Effector memory CD4-positive, alpha-beta T cell (primary cell): ENCODE measurements around the gene PARP12.

Source experiments
- DNase-seq, 3 donors: peaks; one replicate each; pipeline ENCODE4 v3.0.0-alpha.2; 2020
- H3K27ac ChIP-seq: 2 replicates; pipeline ENCODE4 v1.7.0; 2013; ENCODE audit warnings: mild to moderate bottlenecking, low read length, moderate library complexity; ENCODE audit not compliant: insufficient read depth, poor library complexity, severe bottlenecking
- H3K27me3 ChIP-seq: replicated peaks from 2 replicates; pipeline ENCODE4 v1.7.0; 2013; ENCODE audit warnings: mild to moderate bottlenecking, low read length; ENCODE audit not compliant: insufficient read depth, control insufficient read depth, poor library complexity, severe bottlenecking
- H3K36me3 ChIP-seq: 2 replicates; pipeline ENCODE4 v1.7.0; 2013; ENCODE audit warnings: mild to moderate bottlenecking, low read length, moderate library complexity; ENCODE audit not compliant: control insufficient read depth, insufficient read depth
- H3K4me1 ChIP-seq: 2 replicates; pipeline ENCODE4 v1.7.0; 2013; ENCODE audit warnings: low read length, mild to moderate bottlenecking; ENCODE audit not compliant: control insufficient read depth, insufficient read depth, poor library complexity, severe bottlenecking
- H3K4me3 ChIP-seq: 2 replicates; pipeline ENCODE4 v1.7.0; 2013; ENCODE audit warnings: low read length, low read depth, mild to moderate bottlenecking; ENCODE audit not compliant: insufficient read depth, poor library complexity, severe bottlenecking
- H3K9me3 ChIP-seq: 2 replicates; pipeline ENCODE4 v1.7.0; 2013; ENCODE audit warnings: mild to moderate bottlenecking, low read length, moderate library complexity; ENCODE audit not compliant: control insufficient read depth

PARP12 gene

GRCh38 chr7:140008755-140009610 lies 53.8 kb downstream of the PARP12 start:
- no peaks in the 10 kb centered on the region for H3K36me3 ChIP-seq
- H3K27ac ChIP-seq, result no peak overlapping the region
- no peaks in the 10 kb centered on the region for H3K9me3 ChIP-seq
- H3K4me3 ChIP-seq, result no peak overlapping the region
- no peaks in the 10 kb centered on the region for H3K4me1 ChIP-seq
- DNase-seq, result no peak
- H3K27me3 ChIP-seq, result no peaks in the 10 kb centered on the region

GRCh38 chr7:140007051-140007690 lies 55.6 kb downstream of the PARP12 start:
- H3K4me3 ChIP-seq, result no peak overlapping the region
- no peaks in the 10 kb centered on the region for H3K4me1 ChIP-seq
- H3K36me3 ChIP-seq, result no peaks in the 10 kb centered on the region
- no peaks in the 10 kb centered on the region for H3K27me3 ChIP-seq
- DNase-seq, result no peak
- H3K9me3 ChIP-seq, result no peaks in the 10 kb centered on the region
- H3K27ac ChIP-seq, result no peak overlapping the region

DNA sequence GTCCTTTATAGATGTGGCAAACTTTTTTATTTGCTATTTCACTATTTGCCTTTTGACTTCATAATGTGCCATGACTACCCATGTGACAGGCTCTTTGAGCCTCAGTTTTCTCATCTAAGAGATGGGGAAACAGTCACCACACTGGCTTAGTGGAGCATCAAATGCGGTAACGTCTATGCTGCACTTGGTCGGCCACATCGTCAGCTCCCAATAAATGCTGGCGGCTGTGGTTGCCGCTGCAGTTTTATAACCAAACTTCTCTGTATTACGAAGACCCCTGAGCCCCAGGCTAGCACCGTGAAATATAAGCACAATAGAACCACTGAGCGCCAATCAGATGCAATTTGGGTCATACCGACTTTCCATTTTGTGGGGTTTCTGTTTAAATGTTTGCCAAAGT lies 56.2 kb downstream of the PARP12 start:
- no peaks in the 10 kb centered on the region for H3K36me3 ChIP-seq
- DNase-seq, result no peak

DNA sequence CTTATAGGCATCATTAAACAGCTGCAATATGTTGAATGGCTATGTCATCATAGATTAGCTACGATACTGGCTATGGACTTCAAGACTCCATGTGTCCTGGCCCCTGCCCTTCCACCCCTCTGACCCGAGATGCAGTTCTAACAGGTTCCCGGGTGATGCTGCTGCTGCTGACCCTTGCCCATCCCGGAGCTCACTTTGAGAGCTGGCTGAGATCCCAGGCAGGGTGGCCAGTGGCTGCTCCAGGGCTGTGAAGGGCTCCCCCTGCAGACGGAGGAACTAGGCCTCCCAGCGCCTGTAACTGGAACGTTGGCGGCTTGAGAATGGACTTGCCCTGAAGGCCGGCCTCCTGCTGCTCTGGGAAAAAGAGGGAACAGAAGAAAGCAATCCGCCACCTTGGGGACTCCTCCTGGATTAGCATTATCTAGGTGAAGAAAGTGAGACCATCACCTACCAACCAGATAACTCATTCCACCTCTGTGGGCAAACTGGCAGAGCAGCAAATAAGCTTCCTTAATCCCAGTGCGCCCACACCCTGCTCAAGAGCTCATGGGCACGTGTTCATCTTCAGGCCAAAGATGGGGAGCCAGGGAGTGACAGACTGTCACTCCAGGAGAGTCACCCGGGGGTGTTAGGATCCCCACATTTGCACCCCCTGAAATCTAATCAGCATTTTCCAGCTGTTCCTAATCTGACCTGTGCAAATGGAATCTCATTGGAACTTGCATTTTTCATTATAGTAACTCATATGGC lies 56.8 kb downstream of the PARP12 start:
- no peaks in the 10 kb centered on the region for H3K4me1 ChIP-seq
- no peaks in the 10 kb centered on the region for H3K27me3 ChIP-seq
- no peaks in the 10 kb centered on the region for H3K36me3 ChIP-seq
- H3K9me3 ChIP-seq, result no peaks in the 10 kb centered on the region
- no peak overlapping the region for H3K4me3 ChIP-seq
- no peak for DNase-seq
- no peak overlapping the region for H3K27ac ChIP-seq

More for the DNA sequence above, 56.2 kb downstream of the PARP12 start:
- Histone ChIP-seq H3K27me3 (no peaks in the 10 kb centered on the region), H3K4me1 (no peaks in the 10 kb centered on the region), H3K4me3 (no peak overlapping the region), H3K27ac (no peak overlapping the region), H3K9me3 (no peaks in the 10 kb centered on the region)

DNA sequence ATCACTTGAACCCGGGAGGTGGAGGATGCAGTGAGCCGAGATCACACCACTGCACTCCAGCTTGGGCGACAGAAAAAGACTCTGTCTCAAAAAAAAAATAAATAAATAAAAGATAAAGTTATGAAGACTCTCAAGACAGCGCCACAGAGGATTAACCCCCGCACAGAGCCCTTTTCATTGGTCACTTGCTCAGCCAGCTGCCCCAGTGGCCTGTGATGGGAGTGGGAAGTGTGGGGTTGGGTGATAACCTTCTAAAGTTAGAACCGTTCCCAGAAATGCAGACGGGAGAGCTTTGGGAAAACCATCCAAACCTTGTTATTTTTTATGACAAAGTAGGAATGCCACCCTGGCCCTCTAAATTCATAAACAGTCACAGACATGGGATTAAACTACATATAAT lies 57.4 kb downstream of the PARP12 start:
- H3K9me3 ChIP-seq, result no peaks in the 10 kb centered on the region
- H3K27ac ChIP-seq, result no peak overlapping the region
- DNase-seq, result no peak
- no peaks in the 10 kb centered on the region for H3K36me3 ChIP-seq
- H3K4me1 ChIP-seq, result no peaks in the 10 kb centered on the region
- H3K27me3 ChIP-seq, result no peaks in the 10 kb centered on the region
- H3K4me3 ChIP-seq, result no peak overlapping the region

DNA sequence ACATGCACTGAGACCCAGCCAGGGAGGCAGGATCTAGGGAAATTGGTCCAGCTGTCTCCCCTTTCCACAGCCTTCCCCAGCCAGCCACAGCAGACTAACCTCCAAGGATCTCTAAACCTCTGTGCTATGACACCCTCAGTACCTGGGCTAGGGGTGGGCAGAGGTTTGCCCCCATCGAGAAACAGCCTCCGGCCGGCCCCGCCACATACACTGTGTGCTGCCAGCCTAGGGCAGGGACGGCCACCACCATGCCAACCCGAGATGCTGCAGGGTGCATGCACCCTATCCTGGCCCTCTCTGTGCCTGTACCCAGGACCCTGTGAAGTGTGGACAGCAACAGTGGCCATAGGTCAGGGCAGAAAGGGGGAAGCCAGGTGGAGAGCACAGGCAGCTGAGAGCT lies 58.1 kb downstream of the PARP12 start:
- Histone ChIP-seq H3K36me3 (no peaks in the 10 kb centered on the region), H3K27ac (no peak overlapping the region), H3K4me3 (no peak overlapping the region), H3K4me1 (no peaks in the 10 kb centered on the region), H3K27me3 (no peaks in the 10 kb centered on the region), H3K9me3 (no peaks in the 10 kb centered on the region)
- DNase-seq, result no peak

DNA sequence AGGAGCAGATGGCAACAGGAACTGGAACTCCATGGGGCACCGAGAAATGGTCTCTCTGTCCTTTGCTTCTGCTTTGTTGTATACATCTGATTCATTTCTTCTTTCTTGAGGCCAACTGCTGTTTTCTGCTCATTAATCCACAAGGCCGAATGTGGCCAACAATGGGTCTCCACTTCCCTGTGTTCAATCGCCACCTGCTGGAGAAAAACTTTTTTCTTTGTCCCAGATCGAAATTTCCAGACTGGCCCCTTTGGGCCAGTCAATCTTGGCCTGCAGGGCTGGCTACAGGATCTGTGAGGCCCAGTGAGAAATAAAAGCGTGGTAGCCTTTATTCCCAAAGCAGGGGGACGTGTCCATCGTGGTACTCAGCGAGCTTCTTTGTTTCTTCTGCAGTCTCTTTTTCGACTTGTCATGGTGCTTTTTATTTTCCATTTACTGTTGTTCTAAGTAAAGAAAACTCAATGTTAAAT lies 58.8 kb downstream of the PARP12 start:
- no peaks in the 10 kb centered on the region for H3K9me3 ChIP-seq
- no peaks in the 10 kb centered on the region for H3K27me3 ChIP-seq
- no peaks in the 10 kb centered on the region for H3K36me3 ChIP-seq
- H3K4me3 ChIP-seq, result no peak overlapping the region
- no peaks in the 10 kb centered on the region for H3K4me1 ChIP-seq
- H3K27ac ChIP-seq, result no peak overlapping the region
- DNase-seq, result no peak

- H3K9me3 ChIP-seq, result no peaks in the 10 kb centered on the region
- H3K36me3 ChIP-seq, result no peaks in the 10 kb centered on the region
- no peak for DNase-seq
- no peaks in the 10 kb centered on the region for H3K27me3 ChIP-seq
- no peak overlapping the region for H3K27ac ChIP-seq
- no peaks in the 10 kb centered on the region for H3K4me1 ChIP-seq
- H3K4me3 ChIP-seq, result no peak overlapping the region
Observed at GRCh38 chr7:140000666-140001268, 62.0 kb downstream of the PARP12 start.

DNA sequence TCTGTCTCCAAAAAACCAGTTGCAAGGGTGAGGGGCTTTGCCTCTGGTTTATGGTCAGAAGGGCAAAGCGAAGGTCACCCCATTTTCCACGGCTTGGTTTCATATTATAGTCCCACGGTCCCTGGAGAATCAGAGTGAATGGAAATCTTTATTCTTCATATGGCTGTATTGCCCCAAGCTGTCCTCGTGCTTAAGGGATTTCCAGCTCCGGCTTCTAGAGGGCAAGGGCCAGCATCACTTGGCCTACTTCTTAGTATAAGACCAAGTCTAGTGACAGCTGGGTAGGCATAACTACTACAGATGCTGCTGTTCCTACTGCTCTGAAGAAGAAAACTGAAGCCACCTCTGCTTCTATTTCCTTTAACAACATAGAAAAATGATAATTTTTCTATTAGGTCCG lies 63.2 kb downstream of the PARP12 start:
- Histone ChIP-seq H3K4me1 (no peaks in the 10 kb centered on the region), H3K27ac (no peak overlapping the region), H3K36me3 (no peaks in the 10 kb centered on the region)

More for the DNA sequence above, 63.2 kb downstream of the PARP12 start:
- Histone ChIP-seq H3K27me3 (no peaks in the 10 kb centered on the region), H3K4me3 (no peak overlapping the region), H3K9me3 (no peaks in the 10 kb centered on the region)
- no peak for DNase-seq
